AG10803 (cell line): ENCODE data around the gene STC2.
"Not testable (repeated sequence)": the region's sequence is repeated elsewhere in the genome, so short reads cannot be mapped to it uniquely, and the experiment has no call there.

Source experiments
- DNase-seq: peaks from one replicate; pipeline ENCODE4 v3.0.0; 2010; ENCODE audit warnings: low read depth
- H3K4me3 ChIP-seq: 2 replicates; pipeline ENCODE4 v1.5.1; 2011; ENCODE audit warnings: mild to moderate bottlenecking, low read length, control low read depth
- TF ChIP-seq, protein P1 (sequence below): conservative IDR thresholded peaks from 2 replicates; pipeline ENCODE4 v1.5.1; 2011; ENCODE audit warnings: mild to moderate bottlenecking, low read length, control low read depth, inconsistent platforms

Gene STC2, protein sequence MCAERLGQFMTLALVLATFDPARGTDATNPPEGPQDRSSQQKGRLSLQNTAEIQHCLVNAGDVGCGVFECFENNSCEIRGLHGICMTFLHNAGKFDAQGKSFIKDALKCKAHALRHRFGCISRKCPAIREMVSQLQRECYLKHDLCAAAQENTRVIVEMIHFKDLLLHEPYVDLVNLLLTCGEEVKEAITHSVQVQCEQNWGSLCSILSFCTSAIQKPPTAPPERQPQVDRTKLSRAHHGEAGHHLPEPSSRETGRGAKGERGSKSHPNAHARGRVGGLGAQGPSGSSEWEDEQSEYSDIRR

DNA sequence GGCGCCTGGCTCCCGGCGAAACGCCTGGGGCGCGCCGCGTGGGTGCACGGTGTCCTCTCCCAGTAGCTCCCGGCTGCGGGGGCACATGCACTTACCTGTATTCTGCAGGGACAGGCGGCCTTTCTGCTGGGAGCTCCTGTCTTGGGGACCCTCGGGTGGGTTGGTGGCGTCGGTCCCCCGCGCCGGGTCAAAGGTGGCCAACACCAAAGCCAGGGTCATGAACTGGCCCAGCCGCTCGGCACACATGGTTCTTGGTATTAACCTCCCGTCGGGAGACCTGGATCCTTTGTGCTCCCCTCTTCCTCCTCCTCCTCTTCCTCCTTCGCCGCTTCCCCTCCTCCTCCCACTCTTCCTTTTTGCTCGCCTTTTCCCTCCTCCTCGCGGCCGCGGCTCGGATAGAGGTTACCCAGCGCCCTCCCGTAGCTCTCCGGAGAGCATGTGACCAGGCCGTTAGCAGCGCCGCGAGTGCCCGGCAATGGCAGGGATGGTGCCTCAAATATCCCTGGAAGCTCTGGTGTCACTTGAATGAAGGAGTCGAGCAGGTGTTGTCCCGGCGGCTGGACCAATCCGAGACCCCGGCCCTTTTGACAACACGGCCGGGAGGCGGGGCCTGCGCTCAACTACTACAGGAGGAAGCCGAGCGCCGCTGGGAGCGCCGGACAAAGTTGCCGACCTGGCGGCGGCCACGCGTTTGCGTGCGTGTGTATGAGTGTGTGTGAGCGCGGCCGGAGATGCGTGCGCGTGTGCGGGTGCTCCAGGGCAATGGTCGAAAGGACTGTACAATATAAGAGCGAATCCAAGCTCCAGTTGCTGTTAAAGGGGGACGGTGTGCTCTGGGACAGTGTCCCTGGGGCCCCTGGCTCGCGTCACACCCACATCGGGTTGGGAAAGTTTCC, at the start of gene STC2:
Gene STC2 (minus strand): TSS at position 467 of the 896 bp plus-strand sequence. CDS start 221 bp downstream, at position 246.
- DNase-seq: peak; percentile 94
- TF ChIP-seq, protein P1, sequence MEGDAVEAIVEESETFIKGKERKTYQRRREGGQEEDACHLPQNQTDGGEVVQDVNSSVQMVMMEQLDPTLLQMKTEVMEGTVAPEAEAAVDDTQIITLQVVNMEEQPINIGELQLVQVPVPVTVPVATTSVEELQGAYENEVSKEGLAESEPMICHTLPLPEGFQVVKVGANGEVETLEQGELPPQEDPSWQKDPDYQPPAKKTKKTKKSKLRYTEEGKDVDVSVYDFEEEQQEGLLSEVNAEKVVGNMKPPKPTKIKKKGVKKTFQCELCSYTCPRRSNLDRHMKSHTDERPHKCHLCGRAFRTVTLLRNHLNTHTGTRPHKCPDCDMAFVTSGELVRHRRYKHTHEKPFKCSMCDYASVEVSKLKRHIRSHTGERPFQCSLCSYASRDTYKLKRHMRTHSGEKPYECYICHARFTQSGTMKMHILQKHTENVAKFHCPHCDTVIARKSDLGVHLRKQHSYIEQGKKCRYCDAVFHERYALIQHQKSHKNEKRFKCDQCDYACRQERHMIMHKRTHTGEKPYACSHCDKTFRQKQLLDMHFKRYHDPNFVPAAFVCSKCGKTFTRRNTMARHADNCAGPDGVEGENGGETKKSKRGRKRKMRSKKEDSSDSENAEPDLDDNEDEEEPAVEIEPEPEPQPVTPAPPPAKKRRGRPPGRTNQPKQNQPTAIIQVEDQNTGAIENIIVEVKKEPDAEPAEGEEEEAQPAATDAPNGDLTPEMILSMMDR: 0 out of 2 replicates have a peak, but pooled peaks have one; percentile 1

DNA sequence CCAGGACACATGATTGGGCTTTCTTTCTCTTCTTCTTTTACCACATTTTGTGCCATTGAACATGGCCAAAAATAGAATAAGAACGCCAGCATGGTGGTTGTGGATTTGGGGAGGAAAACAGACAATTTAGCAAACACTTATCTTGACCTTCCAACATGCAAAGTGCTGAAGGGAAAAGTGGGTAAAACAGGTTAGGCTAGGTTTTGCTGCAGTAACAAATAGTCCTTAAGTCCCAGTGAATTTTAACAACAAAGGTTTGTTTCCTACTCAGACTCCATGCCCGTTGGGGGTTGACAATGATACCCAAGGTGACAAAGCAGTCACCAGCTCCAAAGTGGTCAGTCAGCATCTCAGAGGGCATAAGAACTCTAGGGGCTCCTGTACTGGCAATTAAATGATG, 43.2 kb upstream of the STC2 start:
- TF ChIP-seq, protein P1: no peak
- no peak overlapping the region for H3K4me3 ChIP-seq
- DNase-seq: no peak

More for the DNA sequence above, at the start of gene STC2:
- H3K4me3 ChIP-seq: peak within 1 kb of the TSS; percentile 98

DNA sequence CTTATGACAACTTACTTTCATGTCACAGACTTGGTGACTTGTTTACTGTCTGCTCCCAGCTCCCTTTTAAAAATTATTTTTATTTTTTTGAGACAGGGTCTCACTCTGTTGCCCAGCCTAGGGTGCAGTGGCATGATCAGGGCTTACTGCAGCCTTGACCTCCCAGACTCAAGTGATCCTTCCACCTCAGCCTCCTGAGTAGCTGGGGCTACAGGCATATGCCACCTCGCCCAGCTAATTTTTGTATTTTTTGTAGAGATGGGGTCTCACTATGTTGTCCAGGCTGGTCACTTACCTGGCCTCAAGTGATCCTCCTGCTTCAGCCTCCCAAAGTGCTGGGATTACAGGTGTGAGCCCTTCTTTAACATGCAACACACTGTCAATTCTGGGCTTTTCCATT, 35.2 kb upstream of the STC2 start:
- DNase-seq: not testable (repeated sequence)

DNA sequence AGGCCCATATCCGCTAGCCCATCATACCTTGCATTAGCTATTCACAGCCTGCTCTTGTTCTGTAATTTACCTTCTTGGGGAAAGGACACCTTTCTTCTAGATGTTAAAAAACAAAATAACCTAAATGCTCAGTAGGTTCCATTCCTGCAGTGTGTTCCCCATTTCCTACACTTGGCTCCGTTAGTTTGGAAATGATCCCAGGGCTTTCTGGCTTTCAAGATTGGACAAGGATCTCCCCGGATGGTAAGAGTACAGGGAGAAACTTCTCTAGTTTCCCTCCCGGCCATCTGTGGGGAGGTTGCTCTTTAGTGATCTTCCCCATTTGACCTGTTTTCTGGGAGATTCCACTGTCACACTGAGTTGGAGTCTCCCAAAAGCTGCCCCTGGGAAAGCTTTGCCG, 27.3 kb upstream of the STC2 start:
- DNase-seq: no peak
- TF ChIP-seq, protein P1: no peak
- no peak overlapping the region for H3K4me3 ChIP-seq

More for the DNA sequence above, 35.2 kb upstream of the STC2 start:
- not testable (repeated sequence) for H3K4me3 ChIP-seq

DNA sequence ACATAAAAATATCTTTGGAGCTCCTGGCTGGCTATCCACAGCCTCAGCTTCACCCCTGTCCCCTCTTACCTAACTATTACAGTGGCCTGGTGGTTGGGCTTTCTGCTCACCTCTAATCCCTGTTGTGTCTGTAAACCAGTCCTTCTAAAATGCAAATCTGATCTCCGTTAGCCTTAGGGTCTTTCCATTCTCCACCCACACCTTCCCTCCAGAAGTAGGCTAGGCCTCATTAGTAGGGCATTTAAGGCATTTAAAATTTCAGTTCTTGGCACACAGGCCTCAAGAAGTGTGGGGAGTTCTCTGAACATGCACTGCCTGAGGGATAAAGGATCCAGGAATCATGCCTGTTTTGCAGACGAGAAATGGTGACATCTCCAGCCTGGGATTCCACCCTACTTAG, 26.4 kb upstream of the STC2 start:
- TF ChIP-seq, protein P1: no peak
- no peak for DNase-seq
- H3K4me3 ChIP-seq: no peak overlapping the region

DNA sequence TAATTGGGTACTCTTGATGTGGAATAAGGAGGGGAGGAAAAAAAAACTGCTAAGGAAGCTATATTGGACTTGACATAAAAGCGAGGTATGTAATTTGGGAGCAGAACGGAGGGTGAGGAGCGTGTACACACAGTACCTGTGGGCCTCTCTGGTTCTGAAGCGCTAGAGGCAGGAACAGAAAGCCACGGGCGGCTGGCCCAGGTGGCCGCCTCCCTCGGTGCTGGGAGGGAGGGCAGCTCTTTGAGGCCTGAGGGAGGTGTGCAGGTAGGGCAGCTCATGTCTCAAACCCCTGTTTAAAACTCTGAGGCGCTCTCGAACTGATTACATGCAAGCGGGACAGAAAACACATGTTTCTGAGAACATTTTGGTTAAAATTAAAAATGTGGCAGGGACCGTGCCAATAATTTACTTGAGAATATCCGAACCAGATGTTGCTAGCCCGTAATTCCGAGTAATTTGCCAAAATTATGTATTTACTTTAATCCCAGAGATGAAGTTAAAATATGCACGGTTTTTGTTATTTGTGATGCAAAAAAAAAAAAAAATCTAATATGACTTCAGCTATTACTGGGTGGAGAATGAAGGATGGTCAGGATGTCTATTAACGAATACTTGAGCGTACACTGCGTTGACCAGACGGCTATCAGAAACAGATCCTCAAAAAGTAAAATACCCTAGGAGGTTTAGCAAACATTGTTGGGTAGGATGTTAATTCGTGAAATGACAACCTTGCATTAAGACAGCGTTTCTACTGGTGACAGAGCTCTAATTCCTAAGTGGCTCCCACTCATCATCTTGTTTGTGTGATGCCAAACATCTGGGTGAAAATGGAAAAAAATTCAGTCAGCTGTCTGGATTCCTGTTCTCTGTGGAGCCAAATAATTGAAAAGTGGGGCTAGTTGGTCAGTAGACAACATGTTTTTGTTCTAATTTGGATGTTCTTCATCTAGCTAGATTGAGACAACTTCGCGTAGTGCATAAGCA, 24.4 kb upstream of the STC2 start:
- H3K4me3 ChIP-seq: no peak overlapping the region
- TF ChIP-seq, protein P1: no peak
- peak; percentile 16 for DNase-seq
